Peyer's patch (tissue), 4 donors: ENCODE results near the gene WWC1. TPM values are rescaled to one million over a fixed set of nuclear protein-coding genes. Genes with fewer than 3 reads are reported as not detected.

ENCODE experiments used
- DNase-seq, 3 donors: peaks; one replicate each; pipeline ENCODE4 v3.0.0-alpha.2; 2017 to 2019
- H3K27ac ChIP-seq, 4 donors: fragments of 200-600 bp; sonication (generic); one replicate each; pipeline ENCODE4 v1.5.1; 2016 to 2019
- H3K27me3 ChIP-seq, 2 donors: fragments of 200-600 bp; sonication (generic); one replicate each; pipeline ENCODE4 v1.5.1; 2019
- H3K36me3 ChIP-seq, 3 donors: fragments of 200-600 bp; sonication (generic); one replicate each; pipeline ENCODE4 v1.5.1; 2016 to 2019
- H3K4me1 ChIP-seq, 4 donors: fragments of 200-600 bp; sonication (generic); one replicate each; pipeline ENCODE4 v1.5.1; 2016 to 2019
- H3K4me3 ChIP-seq, 4 donors: fragments of 200-600 bp; sonication (generic); 1 replicate in 3 of 4; 2 replicates in 1 of 4; pipeline ENCODE4 v1.5.1; 2016 to 2019; ENCODE audit warnings: mild to moderate bottlenecking in 1 of 4
- H3K9me3 ChIP-seq, 4 donors: fragments of 200-600 bp; sonication (generic); one replicate each; pipeline ENCODE4 v1.5.1; 2016 to 2019; ENCODE audit warnings: mild to moderate bottlenecking in 1 of 4
- CTCF ChIP-seq, 6 experiments: fragments of 450-650 bp in 4 of 6; fragments of 200-600 bp in 2 of 6; sonication (generic) in 1 of 6; IDR thresholded peaks; one replicate each; pipeline ENCODE4 v1.5.1; 2017 to 2019; ENCODE audit warnings: antibody characterized with exemption in 6 of 6, mild to moderate bottlenecking in 3 of 6, moderate library complexity in 1 of 6
- POLR2A ChIP-seq, 2 donors: fragments of 450-650 bp; IDR thresholded peaks; one replicate each; pipeline ENCODE4 v1.5.1; 2017; ENCODE audit warnings: antibody characterized with exemption in 2 of 2, mild to moderate bottlenecking in 2 of 2, moderate library complexity in 2 of 2
- total RNA-seq, 4 donors: library from RNA; depleted of rRNA; stranded (reverse); fragments of >200 nt; gene quantifications; one replicate each; pipeline ENCODE4 v1.1.0, GENCODE V29; 2016

The WWC1 gene
- total RNA-seq, 4 donors from 2014 or later = 47.0 to 63.2 (median 52.8) TPM

GRCh38 chr5:168443533-168443932 lies 152.1 kb downstream of the WWC1 start:
- Histone ChIP-seq H3K36me3 (peaks cover 0 to 9% (median 0%) of the 10 kb centered on the region in 3 donors), H3K4me1 (no peaks in the 10 kb centered on the region), H3K9me3 (no peaks in the 10 kb centered on the region), H3K27me3 (no peaks in the 10 kb centered on the region), H3K4me3 (no peak overlapping the region), H3K27ac (no peak overlapping the region)
- no peak for TF ChIP-seq CTCF (IDR thresholded peaks at IDR 0.05)
- TF ChIP-seq POLR2A (IDR thresholded peaks at IDR 0.05) = no peak
- DNase-seq = no peak

GRCh38 chr5:168443950-168444700 lies 152.7 kb downstream of the WWC1 start:
- Histone ChIP-seq H3K27me3 (no peaks in the 10 kb centered on the region), H3K4me3 (no peak overlapping the region), H3K9me3 (no peaks in the 10 kb centered on the region), H3K4me1 (no peaks in the 10 kb centered on the region), H3K36me3 (peaks cover 0 to 9% (median 0%) of the 10 kb centered on the region in 3 donors), H3K27ac (no peak overlapping the region)
- TF ChIP-seq POLR2A (IDR thresholded peaks at IDR 0.05) = no peak
- no peak for TF ChIP-seq CTCF (IDR thresholded peaks at IDR 0.05)
- DNase-seq = no peak

- H3K9me3 ChIP-seq = no peaks in the 10 kb centered on the region
- TF ChIP-seq CTCF (IDR thresholded peaks at IDR 0.05) (no peak), POLR2A (IDR thresholded peaks at IDR 0.05) (no peak)
- H3K27me3 ChIP-seq = no peaks in the 10 kb centered on the region
- peaks cover 0 to 9% (median 0%) of the 10 kb centered on the region in 3 donors for H3K36me3 ChIP-seq
- DNase-seq = no peak
- no peak overlapping the region for H3K4me3 ChIP-seq
- no peaks in the 10 kb centered on the region for H3K4me1 ChIP-seq
- no peak overlapping the region for H3K27ac ChIP-seq
Observed at GRCh38 chr5:168446983-168447619, 155.7 kb downstream of the WWC1 start.

GRCh38 chr5:168447808-168448207 lies 156.4 kb downstream of the WWC1 start:
- no peak for TF ChIP-seq POLR2A (IDR thresholded peaks at IDR 0.05)
- TF ChIP-seq CTCF (IDR thresholded peaks at IDR 0.05) = no peak
- Histone ChIP-seq H3K27me3 (no peaks in the 10 kb centered on the region), H3K36me3 (peaks cover 0 to 9% (median 0%) of the 10 kb centered on the region in 3 donors), H3K27ac (no peak overlapping the region), H3K4me3 (no peak overlapping the region), H3K9me3 (no peaks in the 10 kb centered on the region), H3K4me1 (no peaks in the 10 kb centered on the region)
- DNase-seq = no peak

GRCh38 chr5:168449166-168449565 lies 157.7 kb downstream of the WWC1 start:
- Histone ChIP-seq H3K4me1 (no peaks in the 10 kb centered on the region), H3K27me3 (no peaks in the 10 kb centered on the region), H3K36me3 (peaks cover 0 to 8% (median 0%) of the 10 kb centered on the region in 3 donors), H3K9me3 (no peaks in the 10 kb centered on the region), H3K4me3 (no peak overlapping the region), H3K27ac (no peak overlapping the region)
- no peak for DNase-seq
- TF ChIP-seq POLR2A (IDR thresholded peaks at IDR 0.05) = no peak

GRCh38 chr5:168451565-168451964 lies 160.1 kb downstream of the WWC1 start:
- no peaks in the 10 kb centered on the region for H3K4me1 ChIP-seq
- DNase-seq = no peak
- no peak overlapping the region for H3K4me3 ChIP-seq
- H3K9me3 ChIP-seq = no peaks in the 10 kb centered on the region
- H3K27me3 ChIP-seq = no peaks in the 10 kb centered on the region
- no peaks in the 10 kb centered on the region for H3K36me3 ChIP-seq
- no peak overlapping the region for H3K27ac ChIP-seq
- TF ChIP-seq CTCF (IDR thresholded peaks at IDR 0.05) (no peak), POLR2A (IDR thresholded peaks at IDR 0.05) (no peak)
